Stimulated activated CD8-positive, alpha-beta memory T cell treated with anti-CD3 and anti-CD28 coated beads, Interleukin-7, amount 100 ng/mL, for 24 hours (primary cell): ENCODE data around the gene FCGR1A.
A peak's percentile ranks its signal among the peaks of the same experiment; 100 is the strongest.
"Not testable (repeated sequence)": the region's sequence is repeated elsewhere in the genome, so short reads cannot be mapped to it uniquely, and the experiment has no call there.

Experiments
- DNase-seq: peaks from one replicate; pipeline ENCODE4 v3.0.0-alpha.2; 2020; ENCODE audit warnings: low read depth

FCGR1A gene

GRCh38 chr1:149777084-149777483 is 5.4 kb upstream of the FCGR1A start:
- not testable (repeated sequence) for DNase-seq

DNA sequence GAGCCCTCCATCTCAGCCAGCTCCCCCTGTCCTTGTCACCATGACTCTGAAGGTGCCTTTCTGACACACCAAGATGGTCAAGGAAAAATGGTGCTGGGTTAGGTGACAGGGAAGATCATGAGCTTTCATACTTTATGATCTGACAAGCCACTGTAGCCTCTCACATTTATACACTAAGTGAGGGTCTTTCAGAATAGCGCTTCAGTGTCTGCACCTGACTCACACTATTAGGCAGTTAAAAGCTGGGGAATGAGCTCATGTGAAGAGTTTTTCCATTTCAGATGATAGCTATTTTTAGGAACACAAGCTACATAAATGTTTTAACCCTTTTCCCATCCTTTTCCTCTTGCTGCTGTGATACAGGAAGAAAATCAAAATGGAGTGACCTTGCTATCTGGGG is 4.2 kb upstream of the FCGR1A start:
- not testable (repeated sequence) for DNase-seq

DNA sequence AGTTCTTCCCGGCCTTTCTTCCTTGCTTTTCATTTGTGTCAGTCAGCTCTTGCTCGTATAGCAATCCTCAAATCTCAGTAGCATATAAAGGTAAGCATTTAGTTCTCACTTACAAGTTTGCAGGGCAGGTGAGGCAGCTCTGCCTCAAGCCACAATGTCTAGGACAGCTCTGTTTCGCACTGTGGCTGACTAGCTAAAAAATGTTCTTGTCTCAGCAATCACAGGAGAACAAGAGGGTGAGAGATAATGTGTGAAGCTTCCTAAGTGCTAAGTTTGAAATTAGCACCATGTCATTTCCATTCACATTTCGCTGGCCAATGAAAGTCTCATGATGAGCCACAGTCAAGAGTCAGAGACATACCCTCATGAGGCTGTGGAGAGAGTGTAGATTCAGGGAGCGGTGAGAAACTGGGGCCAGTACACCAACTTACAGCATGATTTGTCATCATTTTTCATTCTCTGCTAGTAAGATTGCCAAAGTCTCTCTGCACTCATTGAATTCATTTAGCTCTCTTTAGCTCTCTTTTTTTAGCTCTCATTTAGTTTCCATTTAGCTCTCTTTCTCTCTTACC is 995 bp upstream of the FCGR1A start:
- DNase-seq = not testable (repeated sequence)

DNA sequence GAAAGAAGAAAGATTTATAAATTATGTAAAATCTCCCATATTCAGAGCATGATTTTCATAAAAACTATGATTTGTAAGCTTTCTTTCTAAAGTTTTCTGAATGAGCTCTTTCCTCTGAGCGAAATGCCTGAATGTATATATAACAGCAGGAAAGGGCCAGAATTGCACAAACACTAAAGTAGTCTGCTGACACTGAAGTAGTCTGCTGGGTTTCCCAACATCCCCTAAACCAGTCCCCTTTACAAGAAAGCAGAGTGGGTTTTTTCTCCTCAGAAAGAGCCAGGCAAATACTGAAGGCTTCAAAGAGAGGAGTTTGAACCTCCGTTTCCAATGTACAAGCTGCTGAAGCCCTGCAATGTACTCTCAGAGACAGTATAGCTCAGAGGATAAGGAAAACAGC is 795 bp downstream of the FCGR1A start:
- DNase-seq = not testable (repeated sequence)

DNA sequence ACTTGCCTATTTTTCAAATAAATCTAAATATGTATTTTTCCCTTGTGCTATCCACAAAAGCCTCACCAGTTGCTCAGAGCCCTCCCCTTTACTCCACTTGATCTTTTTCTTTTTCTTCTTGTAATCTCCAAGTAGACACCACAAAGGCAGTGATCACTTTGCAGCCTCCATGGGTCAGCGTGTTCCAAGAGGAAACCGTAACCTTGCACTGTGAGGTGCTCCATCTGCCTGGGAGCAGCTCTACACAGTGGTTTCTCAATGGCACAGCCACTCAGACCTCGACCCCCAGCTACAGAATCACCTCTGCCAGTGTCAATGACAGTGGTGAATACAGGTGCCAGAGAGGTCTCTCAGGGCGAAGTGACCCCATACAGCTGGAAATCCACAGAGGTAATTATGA is 1.4 kb downstream of the FCGR1A start:
- not testable (repeated sequence) for DNase-seq

GRCh38 chr1:149787688-149788451 is 5.4 kb downstream of the FCGR1A start:
- not testable (repeated sequence) for DNase-seq

DNA sequence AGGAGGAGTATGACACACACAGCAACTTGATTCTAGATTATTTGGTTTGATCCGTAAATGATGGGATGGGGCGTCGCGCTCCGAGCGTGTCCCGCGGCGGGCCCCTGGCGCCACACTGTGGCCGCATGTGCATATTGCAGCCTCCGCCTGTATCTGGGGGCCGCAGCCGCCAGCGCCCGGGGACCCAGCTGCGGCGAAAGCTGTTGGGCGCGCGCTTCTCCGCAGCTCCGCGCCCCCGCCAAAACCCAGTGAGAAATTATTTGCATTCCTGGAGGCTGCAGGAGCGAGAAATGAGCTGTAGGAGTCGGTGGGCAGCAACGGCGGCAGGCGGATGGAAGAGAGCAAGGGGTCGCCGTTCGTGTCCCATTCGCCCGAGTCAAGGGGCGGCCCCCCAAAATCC is 10.0 kb downstream of the FCGR1A start:
- DNase-seq = not testable (repeated sequence)

DNA sequence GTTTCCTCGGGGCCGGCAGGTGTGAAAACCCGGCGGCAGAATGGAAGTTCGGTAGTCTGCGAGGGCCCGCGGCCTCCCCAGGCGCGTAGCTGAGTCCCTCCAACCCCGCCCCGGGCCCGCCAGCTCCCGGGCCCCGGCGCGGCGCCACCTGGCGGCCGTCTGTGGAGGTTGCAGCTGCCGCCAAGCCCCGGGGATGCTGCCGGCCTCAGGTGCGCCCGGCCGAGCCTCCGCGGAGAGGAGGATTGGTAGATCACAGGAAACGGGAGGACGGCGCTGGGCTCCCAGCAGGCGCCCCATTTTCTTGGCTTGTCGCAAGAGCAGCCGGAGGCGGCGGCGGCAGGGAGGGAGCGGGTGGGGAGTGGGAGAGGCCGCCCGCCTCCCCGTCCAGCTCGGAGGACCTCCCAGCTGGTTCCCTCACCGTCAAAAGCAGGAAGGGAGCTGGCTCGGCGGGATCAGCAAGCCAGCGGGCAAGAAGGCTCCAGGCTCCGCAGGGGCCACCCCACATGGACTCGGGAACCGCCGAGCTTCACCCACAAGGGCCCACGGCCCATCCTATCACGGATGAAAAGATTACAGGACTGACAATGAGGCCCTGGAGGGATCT is 10.5 kb downstream of the FCGR1A start:
- peak; percentile 62 for DNase-seq

DNA sequence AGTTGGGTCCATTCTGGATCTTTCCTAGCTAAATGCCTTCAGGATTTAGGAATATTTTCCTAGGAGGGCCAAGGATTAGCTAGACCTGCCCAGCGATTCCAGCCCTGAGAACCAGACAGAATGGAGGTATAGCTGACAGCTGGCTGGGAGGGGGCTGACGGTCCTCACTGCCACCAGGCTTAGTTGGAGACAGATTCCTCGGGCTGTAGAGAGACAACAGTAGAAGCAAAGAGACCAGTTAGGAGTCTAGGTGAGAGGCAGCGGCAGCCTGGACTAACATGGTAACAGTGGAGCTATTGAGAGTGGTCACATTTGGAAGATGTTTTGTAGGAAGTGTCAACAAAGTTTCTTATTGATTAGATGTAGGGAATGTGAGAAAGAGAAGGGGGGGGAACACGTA is 11.4 kb downstream of the FCGR1A start:
- not testable (repeated sequence) for DNase-seq

- DNase-seq = not testable (repeated sequence)
Observed at GRCh38 chr1:149801628-149802027, 19.1 kb downstream of the FCGR1A start.

DNA sequence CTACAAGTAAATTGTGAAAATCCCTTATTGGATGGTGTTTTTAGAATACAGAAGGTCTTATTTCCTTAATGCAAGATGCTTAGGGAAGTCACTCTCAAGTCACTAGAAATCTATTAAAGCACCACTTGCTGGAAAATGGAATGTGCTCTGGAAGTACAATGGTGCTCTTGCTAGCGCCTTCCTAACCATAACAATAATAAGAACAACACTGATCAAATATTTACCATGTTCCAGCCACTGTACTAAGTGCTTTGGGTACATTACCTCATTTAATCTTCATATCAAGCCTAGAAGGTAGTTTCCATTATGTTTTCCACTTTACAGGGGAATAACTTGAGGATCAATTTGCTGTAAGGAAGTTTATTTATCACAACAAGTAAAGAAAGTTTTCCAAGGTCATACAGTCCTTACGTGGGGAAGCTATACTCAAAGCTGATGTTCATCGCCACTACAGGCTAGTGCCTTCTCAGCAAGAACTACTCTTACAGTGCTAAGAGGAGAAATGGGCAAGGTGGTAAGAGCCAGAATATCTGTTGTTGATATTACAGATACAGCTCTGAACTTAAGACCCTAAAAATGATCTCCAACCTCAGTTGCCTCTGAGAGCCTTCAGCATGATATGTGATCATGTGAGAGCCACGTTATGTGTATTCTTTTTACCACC is 22.1 kb downstream of the FCGR1A start:
- not testable (repeated sequence) for DNase-seq

DNA sequence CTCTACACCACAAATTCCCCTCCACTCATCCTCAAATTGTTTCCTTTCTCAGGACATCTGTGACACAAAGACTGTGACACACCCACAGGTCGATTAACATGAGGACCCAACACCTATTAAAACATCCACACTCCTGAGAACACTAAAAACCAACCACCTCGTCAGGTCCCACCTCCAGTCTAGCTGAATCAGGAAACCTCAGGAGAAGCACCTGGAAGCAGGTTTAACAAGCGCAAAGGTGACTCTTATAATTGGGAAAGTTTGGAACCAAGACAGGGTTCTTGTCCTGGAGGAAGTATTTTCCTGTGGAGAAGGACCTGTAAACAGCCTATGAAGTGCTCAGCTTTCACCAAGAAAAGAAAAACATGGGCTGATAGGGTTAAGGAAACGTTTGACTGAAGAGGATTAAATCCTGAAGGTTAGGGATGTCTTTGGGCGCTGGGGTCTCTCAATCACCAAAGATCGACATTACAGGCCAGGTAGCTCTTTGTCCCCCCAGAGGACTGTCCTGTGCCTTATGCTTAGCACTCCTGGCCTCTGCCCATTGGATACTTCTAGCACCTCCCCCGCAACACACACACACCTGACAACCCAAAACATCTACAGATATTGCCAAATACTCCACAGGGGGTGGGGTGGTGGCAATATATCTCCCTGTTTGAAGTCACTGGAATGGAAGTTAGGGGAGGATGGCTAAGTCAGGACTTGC is 28.4 kb downstream of the FCGR1A start:
- not testable (repeated sequence) for DNase-seq

GRCh38 chr1:149811514-149811889 is 29.0 kb downstream of the FCGR1A start:
- DNase-seq = not testable (repeated sequence)

DNA sequence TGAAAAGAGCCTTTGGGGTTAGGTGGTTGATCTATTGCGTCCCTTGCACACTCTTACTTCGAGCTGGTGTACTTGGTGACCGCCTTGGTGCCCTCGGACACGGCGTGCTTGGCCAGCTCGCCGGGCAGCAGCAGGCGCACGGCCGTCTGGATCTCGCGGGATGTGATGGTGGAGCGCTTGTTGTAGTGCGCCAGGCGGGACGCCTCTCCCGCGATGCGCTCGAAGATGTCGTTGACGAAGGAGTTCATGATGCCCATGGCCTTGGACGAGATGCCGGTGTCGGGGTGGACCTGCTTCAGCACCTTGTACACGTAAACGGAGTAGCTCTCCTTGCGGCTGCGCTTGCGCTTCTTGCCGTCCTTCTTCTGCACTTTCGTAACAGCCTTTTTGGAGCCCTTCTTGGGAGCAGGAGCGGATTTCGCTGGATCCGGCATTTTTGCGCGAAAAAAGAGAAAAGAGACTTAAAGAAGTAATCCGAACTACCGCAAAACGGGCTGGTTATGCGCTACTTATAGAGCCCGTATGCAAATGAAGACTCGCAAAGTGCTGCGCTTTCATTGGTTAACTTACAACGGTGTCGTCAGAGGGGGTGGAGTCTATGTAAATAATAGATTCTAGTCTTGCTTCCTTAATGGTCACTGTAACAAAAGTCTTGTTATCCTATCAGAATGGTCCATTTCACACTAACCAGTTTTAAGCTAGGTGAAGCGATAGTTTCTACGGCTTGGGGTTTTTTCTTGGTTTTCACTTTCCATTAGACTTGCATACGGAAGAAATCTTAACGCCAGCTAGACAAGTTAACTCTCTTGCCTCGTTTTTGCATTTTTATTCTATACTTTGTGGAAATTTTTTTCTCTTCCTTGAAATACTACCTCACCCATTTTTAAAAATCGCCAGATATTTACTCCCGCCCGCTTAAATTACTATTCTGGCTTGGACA is 29.7 kb downstream of the FCGR1A start:
- DNase-seq = peak; percentile 38

- not testable (repeated sequence) for DNase-seq
Observed at GRCh38 chr1:149812893-149813801, 30.7 kb downstream of the FCGR1A start.

- not testable (repeated sequence) for DNase-seq
Observed at GRCh38 chr1:149820387-149820786, 37.9 kb downstream of the FCGR1A start.

DNA sequence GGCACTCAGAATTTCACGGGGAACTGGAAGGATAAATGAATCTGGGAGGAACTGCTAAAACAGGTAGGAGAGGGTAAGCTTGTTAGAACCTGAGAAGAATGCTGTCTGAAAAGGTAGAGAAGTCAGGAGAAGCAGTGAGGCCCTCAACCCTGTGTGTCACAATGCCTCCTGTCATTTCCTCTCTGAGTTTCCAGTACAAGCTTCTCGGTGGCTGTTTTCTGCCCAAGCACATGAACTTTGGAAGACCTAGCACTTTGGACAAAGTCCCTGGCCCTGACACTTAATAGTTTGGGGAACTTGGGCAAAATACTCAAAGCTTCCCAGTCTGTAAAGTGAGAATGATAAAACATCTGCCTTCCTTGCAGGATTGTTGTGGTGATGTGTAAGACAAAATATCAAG is 44.1 kb downstream of the FCGR1A start:
- DNase-seq = not testable (repeated sequence)

DNA sequence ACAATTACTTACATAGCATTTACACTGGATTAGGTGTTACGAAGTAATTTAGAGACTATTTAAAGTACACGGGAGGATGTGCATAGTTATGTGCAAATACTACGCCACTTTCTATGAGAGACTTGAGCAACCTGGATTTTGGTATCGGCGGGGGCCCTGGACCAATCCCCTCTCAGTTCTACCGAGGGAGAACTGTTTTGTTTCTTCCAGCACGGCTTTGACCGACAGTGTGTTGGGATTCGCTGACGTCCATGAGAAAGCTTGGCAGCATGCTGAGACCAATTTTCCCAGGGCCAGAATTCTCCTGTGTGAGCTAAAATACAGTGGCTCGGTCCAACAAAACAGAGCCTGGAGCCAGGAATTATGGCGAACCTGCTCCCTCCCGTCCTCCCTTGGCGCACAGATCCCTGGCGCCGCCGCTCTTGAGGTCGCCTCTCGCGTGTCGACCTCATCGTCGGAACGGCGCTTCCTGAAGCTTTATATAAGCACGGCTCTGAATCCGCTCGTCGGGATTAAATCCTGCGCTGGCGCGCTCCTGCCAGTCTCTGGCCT is 49.3 kb downstream of the FCGR1A start:
- DNase-seq = not testable (repeated sequence)

DNA sequence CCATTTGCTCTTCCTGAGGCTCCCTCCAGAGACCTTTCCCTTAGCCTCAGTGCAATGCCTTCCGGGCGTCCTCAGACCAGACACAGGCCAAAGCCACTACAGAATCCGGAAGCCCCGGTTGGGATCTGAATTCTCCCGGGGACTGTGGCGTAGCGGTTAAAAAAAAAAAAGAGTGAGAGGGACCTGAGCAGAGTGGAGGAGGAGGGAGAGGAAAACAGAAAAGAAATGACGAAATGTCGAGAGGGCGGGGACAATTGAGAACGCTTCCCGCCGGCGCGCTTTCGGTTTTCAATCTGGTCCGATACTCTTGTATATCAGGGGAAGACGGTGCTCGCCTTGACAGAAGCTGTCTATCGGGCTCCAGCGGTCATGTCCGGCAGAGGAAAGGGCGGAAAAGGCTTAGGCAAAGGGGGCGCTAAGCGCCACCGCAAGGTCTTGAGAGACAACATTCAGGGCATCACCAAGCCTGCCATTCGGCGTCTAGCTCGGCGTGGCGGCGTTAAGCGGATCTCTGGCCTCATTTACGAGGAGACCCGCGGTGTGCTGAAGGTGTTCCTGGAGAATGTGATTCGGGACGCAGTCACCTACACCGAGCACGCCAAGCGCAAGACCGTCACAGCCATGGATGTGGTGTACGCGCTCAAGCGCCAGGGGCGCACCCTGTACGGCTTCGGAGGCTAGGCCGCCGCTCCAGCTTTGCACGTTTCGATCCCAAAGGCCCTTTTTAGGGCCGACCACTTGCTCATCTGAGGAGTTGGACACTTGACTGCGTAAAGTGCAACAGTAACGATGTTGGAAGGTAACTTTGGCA is 50.0 kb downstream of the FCGR1A start:
- not testable (repeated sequence) for DNase-seq
